Stimulated activated naive CD4-positive, alpha-beta T cell treated with Interleukin-2 at 50 U/mL for 16 hours (primary cell): Measurements from ENCODE around the gene DMGDH.
A peak's percentile ranks its signal among the peaks of the same experiment; 100 is the strongest.
"Not testable (repeated sequence)": the region's sequence is repeated elsewhere in the genome, so short reads cannot be mapped to it uniquely, and the experiment has no call there.

Experiments
- DNase-seq: peaks from one replicate; lab custom pipeline; 2025; lab: John Stamatoyannopoulos, UW

Gene DMGDH

DNA sequence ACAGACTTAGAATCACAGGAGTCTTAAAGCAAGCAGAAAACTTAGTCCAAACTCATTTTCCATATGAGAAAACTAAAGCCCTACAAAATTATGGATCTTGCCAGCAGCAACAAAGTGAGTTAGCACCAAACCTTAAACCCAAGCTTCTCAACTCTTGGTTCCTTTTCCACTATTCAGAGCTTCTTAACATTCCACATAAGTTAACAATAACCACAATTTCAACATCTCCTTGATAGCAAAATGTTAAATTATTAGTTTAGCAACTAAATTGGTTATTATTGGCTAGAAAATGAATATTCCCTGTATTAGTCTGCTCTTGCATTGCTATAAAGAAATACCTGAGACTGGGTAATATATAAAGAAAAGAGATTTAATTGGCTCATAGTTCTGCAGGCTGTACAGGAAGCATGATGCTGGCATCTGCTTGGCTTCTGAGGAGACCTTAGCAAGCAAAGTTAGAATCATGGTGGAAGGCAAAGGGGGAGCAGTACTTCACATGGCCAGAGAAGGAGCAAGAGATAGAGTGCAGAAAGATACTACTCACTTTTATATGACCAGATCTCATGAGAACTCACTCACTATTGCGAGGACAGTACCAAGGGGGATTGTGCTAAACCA, 58.1 kb downstream of the DMGDH start:
- DNase-seq, result no peak

DNA sequence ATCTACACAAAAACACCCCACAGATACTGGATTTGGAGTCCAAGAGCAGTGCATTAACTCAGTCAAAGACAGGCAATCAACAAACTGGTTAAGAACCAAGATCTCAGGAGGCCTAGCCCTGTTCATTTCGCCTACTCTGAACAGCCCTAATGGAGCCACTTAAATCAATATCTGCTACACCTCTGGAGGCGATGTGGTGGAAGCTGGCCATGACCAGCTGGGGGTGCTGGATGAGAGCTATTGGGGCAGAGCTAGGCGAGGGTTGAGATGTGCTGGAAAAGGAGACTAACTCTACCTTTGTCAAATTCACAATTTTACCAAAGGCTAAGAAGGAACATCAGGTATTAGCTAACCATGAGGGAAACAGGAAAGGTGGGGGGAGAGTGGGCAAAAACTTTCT, 61.1 kb downstream of the DMGDH start:
- no peak for DNase-seq

DNA sequence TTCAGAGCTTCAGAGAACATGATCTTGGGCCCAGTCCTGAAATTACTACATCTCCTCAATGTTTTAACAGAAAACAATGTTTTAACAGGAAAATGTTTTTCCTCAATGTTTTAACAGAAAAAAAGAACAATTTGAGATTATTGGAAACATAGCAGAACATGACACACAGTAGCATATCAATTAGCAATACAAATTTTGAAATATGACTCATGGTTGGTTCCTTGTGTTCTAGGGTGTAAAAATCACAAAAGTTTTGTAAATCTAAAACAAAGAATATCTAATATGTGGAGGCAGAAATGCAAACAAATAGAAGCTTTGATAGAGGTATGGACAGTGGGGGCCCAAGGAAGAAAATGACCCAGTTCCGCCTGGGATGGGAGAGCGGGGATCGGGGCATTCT, 61.6 kb downstream of the DMGDH start:
- DNase-seq, result no peak

DNA sequence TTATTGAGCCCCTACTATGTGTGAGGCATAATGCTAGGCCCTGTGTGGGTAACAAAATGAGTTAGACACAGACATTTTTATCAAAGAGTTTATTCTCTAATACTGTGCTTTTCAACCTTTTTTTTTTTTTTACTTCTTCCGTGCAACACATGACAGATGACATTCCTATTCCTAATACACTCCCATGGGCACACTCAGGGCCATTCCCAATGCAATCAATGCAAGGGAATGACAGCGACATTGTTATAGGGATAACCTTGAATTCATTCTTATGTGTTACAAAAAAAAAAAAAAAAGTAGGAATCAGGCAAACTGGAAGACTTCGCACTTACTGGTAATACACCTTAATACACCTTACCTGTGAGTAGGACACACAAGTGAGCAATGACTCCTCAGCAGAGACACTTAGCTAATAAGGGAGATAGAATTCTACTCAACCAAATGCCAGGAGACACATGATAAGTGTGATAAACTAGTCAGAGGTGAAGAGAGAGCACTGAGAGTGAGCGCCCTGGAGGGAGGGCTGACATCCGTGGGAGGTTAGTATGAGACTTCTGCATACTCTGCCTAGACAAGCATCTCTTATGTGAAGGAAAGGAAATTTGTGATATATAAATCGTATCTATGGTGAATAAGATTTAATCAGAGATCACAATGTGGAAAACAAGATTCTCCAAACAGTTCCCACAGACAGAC, 63.4 kb downstream of the DMGDH start:
- no peak for DNase-seq

DNA sequence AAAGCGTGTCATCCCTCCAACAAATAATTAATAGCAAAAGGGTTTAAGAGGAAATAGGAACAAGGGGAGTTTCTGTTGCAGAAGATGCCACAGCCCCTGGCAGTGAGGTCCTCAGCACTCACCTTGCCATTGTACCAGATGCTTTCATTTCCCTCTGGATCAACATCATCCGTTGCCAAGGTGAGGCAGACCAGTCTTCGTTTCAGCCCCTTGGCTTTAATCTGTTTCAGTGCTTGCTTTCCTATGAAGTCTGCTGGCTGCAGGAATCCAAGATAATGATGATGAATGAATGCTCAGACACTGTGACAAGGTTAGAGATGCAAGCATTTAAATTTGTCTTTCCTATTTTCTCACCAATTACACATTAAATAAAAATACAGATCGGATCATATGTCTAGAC, 64.3 kb downstream of the DMGDH start:
- DNase-seq, result no peak

DNA sequence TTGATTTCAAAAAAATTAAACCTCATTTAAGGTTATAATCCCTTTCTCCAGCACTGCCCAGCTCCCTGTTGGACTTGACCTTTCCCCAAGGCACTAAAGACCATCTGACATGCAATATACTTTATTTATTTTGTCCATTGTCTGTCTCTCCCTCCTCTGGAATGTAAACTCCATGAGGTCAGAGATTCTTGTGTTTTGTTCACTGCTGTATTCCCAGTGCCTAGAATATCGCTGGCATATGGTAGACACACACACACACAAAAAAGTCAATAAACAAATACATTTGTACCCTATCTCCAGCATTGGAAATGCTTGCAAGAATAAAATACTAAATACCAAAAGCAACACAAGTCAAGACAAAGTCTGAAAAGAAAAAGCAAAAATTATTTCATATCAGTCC, 67.1 kb downstream of the DMGDH start:
- DNase-seq, result no peak

DNA sequence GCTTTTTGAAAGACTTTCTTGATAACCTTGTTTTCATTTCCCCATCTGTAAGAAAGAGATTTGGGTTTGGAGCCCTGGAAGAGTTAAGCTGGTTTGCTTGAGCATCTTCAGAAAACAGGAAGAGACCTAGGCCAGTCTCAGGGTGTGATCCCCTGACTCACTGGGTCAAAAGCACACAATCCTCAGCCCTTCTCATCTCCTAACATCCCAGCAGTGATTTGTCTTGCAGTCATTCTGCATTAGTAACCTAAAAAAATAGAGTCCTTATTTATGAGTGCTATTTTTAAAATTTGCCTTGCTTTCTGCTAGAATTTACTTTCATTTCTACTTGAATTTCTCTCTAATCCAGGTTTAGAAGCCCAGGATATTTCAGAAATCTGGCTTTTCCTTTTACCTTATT, 68.0 kb downstream of the DMGDH start:
- DNase-seq, result no peak

DNA sequence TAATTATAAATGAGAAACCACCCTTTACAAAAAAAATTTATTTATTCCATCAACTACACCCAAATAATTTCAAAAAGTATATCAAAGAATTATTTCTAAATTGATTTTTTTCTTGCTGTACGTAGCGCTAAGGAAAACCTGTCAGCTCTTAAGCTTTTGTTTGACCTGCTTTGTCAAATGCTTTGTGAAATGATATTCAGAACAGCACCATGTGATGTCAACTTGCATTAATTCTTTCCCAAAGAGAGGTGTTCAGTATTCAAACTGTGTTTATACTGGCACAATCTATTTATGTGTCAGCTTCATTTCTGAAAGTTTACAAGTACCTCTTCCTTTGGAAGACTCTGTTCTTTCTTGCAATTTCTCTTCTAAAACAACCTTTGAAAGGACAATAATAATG, 72.4 kb downstream of the DMGDH start:
- no peak for DNase-seq

DNA sequence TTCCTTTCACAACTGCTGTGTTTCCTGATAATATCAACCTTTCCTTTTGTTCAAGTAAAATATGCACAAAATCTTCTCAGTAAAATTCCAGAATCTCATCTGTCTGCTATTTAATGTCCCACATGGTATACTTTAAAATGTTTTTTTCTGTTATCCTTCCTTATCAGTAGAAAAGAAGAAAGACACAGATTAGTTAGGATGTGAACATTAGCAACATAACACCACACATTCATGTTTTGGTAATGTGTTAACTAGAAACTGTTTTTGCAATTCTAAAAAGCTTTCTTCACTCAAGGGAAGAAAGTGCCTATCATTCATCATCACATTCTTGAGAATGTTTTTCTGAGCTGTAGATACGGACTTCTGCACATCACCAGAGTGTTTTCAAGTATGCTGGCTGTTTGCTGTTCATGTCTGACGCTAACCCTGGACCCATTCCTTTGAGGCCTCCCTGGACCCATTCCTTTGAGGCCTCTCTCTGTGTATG, 73.9 kb downstream of the DMGDH start:
- DNase-seq, result no peak

DNA sequence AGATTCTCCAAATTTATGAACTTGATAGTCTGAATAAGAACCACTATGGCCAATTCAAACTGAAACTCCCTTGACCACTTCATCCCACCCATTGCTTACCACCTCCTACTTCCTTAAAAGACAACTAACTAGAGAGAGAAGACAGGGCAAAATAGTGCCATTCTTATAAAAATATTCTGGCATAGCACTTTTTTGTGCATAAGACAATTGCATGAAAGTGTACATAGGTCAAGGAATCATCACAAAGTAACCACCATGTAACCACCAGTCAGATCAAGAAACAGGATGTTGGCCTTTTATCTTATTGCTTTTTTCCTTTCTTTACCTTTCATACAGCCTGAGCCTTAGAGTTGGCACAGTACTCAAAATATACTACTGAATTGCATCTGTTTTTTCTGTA, 76.3 kb downstream of the DMGDH start:
- no peak for DNase-seq

DNA sequence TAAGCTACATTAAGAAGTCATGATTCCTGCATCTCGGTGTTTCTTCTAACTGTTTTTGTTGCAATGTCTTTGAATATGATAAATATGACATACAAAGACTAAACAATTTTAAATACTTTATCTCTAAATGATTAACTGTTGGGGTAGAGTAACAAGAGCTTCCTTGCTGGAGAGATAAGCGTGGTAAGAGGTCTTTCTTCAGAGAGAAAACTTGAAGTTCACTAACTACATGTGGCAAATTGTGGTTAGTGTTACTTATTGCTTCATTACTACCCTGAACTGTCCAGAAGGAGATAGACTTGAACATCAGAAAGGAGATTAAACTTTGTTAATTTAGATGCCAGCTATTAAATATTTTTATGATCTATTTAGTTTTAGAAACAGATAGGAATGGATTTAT, 77.3 kb downstream of the DMGDH start:
- no peak for DNase-seq

DNA sequence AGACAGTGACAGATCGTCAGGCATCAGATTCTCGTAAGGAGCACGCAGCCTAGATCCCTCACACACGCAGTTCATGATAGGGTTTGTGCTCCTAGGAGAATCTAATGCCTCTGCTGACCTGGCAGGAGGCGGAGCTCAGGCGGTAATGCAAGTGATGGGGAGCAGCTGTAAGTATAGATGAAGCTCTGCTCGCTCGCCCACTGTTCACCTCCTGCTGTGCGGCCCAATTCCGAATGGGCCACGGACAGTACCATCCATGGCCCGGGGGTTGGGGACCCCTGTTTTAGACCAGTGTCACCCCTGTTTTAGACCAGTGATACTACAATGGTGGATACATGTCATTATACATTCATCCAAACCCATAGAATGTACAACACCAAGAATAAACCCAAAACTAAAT, 80.4 kb downstream of the DMGDH start:
- DNase-seq, result no peak

DNA sequence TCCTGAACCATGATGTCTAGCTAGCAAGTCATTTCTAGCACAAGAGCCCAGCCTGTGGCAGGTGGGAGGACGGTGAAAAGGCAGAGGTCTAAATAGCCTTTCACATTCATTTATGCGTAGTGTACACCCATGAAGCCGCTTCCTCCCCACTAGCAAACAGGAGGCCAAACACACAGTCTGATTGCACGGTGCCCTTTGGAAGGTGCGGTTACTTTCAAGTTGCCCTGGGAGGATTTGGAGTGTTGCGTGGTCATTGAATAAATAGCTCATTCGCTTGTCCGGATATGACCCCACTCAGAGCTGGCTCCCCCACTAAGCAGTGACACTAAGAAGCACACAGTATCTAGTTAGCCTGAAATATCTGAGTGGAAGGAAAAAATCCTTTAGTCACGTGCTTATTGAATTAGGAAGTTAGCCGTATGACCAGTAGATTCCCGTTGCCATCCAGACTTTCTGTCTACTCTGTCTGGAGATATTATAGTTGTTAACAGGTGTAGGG, 83.7 kb downstream of the DMGDH start:
- DNase-seq, result peak; percentile 71

DNA sequence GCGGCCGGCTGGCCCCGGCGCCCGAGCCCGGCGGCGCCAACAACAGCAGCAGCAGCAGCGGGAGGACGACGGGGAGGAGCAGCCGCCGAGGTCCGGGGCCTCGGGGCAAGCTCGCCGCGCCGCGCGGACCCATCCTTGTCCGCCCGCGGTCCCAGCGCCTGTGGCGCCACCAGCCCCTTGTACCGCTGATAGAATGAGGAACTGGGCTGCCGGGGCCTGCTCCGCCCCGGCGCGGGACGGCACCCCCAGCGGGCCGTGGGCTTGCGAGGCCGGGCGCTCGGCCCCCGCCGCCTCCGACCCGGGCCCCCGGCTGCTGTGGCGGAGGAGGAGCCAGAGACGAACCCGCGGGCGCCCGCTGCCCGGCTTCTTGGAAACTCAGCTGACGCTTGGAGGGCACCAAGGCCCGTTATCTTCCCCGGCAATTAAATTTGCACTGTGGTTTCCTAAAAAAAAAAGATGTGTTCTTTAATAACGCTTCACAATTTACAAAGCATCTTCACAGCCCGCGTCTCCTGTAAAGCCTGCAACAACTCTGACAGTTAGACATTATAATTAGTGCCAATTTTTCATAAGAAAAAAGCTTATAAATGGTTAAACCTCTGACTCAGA, 84.3 kb downstream of the DMGDH start, which contains the start of gene ARSB:
Gene ARSB (minus strand): TSS at position 195 of the 609 bp plus-strand sequence. CDS start 62 bp downstream, at position 133.
- peak; percentile 44 for DNase-seq

DNA sequence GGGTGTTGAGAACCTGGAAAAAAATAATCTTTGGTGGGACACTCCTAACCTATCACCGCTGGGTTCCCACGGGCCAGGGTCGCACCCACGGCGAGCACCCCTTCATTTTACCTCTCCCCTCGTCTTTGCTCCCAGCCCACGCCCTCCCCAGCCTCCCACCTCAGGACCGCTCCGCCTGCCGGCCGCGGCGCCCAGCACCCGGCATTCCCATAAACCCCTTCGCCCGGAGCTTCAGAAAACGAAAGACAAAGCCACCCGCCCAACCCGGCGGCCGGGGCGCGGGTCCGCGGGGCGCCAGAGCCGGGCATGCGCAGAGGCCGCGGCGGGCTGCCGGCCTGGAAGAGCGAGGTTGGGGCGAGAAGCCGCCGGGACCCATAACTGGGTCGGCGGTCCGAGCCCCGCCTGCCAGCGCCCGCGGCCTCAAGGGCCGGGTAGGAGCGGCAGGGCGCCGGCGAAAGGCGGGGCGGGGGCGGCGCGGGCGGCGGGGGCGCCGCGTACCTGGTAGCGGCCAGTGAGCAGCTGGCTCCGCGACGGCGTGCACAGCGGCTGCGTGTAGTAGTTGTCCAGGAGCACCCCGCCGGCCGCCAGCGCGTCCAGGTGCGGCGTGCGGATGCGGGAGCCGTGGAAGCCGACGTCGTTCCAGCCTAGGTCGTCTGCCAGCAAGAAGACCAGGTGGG, 84.9 kb downstream of the DMGDH start:
- DNase-seq, result peak; percentile 69

DNA sequence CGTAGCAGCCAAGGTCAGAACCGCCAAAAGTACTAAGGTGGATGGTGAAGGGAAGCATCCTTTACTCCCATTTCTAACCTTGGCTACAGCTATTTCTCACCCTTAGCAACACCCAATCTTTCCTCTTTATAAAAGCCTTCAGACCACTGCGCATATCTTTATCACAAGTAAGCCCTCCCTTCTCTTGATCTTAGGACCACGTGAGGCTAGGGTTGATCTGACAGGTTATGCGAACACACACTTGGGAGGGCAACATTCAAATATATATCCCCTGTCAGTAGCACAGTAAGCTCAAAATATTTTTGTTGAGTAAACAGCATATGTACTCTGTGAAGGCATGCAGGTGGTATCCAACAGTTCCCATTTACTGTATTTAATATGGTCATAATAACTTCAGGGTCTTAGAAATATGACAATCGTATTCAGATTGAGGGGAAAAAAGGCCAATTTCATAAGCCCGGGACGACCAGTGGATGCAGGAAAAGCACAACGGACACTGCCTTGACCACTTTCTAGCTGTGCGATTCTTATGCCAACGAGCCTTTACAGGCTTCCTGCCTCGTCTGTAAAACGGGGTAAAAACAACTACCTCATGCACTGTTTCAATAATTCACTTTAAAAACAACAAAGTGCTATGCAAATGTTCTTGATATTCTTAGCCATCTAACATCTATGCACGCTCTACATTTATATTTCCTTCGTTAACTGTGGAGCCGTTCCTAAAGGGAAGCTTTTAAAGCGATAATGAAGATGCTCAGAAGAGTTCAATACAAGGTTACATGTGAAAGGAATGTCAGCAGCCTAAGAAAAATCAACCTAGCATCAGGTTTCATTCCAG, 85.7 kb downstream of the DMGDH start:
- DNase-seq, result no peak

DNA sequence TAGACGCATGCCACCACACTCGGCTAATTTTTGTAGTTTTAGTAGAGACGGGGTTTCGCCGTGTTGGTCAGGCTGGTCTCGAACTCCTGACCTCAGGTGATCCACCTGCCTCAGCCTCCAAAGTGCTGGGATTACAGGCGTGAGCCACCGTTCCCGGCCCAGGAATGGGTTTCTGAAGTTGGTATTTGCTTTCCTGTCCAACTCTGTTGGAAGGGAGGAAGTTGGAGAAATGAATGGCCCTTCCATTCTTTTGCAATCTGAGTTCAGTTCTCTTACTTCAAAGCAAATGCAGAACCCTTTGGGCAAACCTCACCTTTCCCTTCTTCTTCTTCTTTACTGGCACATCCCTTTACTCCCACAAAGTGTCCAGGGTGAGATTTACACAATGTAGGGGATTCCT, 86.3 kb downstream of the DMGDH start:
- DNase-seq, result not testable (repeated sequence)

DNA sequence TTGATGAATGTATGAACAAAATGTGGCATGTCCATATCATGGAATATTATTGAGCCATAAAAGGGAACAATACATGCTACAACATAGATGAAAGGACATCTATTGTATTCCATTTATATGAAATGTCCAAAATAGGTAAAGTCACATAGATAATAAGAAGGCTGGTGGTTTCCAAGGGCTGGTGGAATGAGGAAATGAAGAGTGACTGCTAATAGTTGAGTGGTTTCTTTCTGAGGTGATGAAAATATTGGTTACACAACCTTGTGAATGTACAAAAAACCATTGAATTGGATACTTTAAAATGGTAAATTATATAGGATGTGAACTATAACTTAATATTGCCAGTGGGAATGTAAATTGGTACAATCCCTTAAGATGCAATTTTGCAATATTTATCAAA, 89.6 kb downstream of the DMGDH start:
- no peak for DNase-seq

DNA sequence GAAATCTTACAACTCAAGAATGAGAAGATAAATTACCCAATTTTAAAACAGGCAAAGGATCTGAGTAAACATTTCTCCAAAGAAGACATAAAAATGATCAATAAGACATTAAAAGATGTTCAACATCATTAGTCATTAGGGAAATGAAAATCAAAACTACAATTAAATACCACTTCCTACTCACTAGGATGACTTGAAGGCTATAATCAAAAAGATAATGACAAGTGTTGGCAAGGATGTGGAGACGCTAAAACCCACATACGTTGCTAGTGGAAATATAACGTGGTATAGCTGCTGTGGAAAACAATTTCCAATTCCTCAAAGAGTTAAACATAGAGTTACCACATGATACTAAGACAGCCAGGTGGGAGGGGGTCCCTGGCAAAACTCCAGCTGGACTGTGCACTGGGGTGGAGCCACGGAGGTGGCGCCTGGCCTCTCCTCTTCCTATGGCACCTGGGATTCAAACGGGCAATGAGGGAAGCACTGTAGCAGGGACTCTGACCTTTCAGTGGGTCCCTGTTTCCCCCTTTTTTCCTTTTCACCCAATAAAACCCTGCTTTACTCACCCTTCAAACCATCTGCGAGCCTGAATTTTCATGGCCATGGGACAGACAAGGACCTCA, 90.2 kb downstream of the DMGDH start:
- DNase-seq, result no peak

DNA sequence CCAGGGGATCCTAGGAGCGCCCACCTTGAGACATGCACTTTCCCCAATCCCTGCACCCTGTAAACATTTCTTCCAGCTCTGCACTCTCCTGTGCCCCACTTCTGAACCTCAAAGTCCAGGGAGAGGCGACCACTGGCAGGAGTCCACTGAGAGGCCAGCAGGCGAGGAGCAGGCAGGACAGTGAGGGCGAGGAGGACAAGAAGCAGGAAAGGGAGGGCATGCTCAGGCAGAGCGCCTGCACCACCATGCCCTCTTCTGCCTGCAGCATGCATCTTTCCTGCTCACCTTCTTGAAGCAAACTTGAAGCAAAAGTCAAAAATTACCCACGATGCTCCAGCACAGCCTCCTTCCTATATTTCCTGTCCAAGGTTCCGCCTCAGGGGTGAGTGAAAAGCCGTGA, 94.4 kb downstream of the DMGDH start:
- DNase-seq, result no peak

DNA sequence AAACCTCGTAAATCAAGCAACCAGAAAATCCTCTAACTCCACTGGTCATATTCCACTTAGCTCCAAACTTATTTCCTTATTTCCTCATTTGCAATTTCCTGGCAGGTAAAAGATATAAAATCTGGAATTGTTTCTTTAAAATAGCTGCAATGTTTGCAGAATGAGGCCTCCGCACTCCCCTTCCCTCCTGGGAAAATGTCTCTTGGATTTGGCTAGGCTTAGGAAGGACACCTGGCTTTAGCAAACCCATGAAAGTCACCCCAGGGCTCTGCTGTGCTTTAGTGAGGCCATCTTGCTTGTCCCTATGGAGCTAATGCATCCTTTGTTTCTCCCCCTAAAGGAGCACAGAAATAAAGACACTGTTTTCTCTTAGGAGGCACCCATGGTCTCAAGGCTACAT, 94.9 kb downstream of the DMGDH start:
- DNase-seq, result no peak
